Measurements from ENCODE around the gene CADM1.
A peak's percentile ranks its signal among the peaks of the same experiment; 100 is the strongest.

Gene CADM1

DNA sequence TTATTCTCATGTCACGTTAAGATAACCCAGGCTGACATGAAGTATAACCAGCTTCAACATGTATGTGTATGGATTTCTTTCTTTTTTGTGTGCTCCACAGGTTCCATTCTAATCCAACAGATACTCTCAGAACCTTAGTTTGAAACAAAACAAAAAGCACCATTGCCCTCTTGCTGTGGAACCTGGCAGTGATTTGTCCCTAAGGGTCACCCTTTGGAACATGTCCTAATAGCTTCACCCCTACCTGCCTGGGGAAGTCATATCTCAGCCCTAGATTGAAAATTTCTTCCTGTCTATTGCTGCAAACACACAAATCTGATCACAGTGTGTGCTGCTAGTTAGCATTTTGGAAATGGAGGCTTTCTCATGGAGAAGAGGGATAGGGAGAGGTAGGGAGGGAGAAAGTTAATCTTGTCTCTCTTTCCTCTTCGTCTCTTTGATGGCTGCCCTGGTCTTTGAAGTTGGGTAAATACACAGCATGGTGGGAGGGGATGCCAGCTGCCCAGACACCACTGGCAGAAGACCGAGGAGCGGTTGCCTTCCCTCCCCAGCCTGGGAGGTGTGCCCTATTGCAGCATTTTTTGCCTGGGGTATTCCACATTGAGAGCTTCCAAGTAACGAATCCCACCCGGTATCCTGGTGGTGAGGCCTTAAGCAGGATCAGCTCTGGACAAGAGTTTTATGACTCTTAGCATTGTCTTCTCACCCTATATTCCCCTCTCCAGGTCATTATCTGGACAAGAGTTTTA lies 11.6 kb upstream of the CADM1 start:
- DNase-seq (ENCODE audit: low read depth): no peak

GRCh38 chr11:115506954-115507675 lies 2.9 kb upstream of the CADM1 start:
- no peak for DNase-seq (ENCODE audit: low read depth)

- DNase-seq (ENCODE audit: low read depth): no peak
These were observed 960 bp upstream of the CADM1 start for GRCh38 chr11:115505175-115505574.

GRCh38 chr11:115503886-115504275 lies 334 bp downstream of the CADM1 start:
- no peak for DNase-seq (ENCODE audit: low read depth)

GRCh38 chr11:115503083-115503885 lies 931 bp downstream of the CADM1 start:
- peak; percentile 1 for DNase-seq (ENCODE audit: low read depth)

DNA sequence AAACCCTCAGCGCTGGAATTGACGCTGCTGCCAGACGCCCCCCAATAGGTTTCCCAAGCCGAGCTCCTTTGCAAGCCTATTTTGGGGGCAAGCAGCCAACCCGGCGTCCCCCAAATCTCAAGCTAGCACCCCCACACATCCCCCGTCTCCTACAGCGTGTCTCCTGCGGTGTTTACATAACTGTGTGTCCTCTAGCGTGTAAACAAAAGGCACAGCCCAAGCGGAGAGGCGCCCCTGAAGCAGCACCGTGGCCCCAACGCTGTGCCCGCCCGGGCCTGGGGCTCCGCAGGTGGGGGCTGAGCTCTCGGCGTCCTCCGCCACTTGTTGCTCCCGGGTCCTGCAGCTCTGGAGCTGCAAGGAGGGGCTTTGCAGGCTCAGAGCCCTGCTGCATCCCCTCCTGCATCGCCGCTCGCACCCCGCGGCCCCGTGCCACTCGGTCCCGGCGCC lies 1.6 kb downstream of the CADM1 start:
- no peak for DNase-seq (ENCODE audit: low read depth)

GRCh38 chr11:115501893-115502589 lies 2.2 kb downstream of the CADM1 start:
- no peak for DNase-seq (ENCODE audit: low read depth)

- no peak for DNase-seq (ENCODE audit: low read depth)
These were observed 2.7 kb downstream of the CADM1 start for GRCh38 chr11:115501502-115501892.

- DNase-seq (ENCODE audit: low read depth): no peak
These were observed 3.4 kb downstream of the CADM1 start for GRCh38 chr11:115500547-115501501.

GRCh38 chr11:115499891-115500290 lies 4.3 kb downstream of the CADM1 start:
- no peak for DNase-seq (ENCODE audit: low read depth)

- DNase-seq (ENCODE audit: low read depth): no peak
These were observed 4.9 kb downstream of the CADM1 start for GRCh38 chr11:115499241-115499799.

DNA sequence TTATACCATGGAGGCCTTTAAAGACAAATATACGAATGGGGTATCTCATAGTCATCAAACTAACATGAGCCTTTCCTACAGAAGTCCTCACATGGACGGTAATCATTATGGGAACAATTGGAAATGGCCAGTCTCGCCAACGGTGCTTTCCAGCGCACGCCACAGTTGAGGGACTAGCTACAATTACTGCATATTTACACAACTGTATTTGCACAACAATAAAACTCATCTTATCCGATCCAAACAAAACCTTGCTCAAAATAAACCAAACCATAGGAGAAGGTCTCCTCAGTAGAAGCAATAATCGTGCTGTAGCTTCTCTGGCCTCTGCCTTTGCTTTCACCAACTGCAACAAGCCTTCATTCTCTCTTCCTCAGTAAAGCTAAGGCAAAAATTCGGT lies 5.9 kb downstream of the CADM1 start:
- DNase-seq (ENCODE audit: low read depth): no peak

- no peak for DNase-seq (ENCODE audit: low read depth)
These were observed 6.9 kb downstream of the CADM1 start for GRCh38 chr11:115497303-115497702.

DNA sequence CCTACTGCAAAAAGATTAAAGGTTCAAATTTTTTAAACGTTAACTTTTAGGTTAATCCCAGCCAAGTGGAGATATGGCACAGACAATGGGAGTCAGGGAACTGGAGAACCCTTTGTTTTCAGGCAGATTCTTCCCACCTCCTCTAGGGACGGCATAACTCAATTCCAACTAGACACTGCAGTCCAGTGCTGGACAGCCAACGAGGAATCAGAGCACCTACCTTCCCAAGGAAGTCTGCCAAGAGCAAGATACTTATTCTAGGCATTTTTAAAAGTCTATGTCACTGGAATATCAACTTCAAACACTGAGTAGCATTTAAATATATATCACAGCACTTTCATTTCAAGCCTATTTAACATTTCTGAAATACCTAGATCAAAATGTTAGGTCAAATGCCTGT lies 7.3 kb downstream of the CADM1 start:
- no peak for DNase-seq (ENCODE audit: low read depth)

- DNase-seq (ENCODE audit: low read depth): no peak
These were observed 10.3 kb downstream of the CADM1 start for GRCh38 chr11:115493905-115494304.

DNA sequence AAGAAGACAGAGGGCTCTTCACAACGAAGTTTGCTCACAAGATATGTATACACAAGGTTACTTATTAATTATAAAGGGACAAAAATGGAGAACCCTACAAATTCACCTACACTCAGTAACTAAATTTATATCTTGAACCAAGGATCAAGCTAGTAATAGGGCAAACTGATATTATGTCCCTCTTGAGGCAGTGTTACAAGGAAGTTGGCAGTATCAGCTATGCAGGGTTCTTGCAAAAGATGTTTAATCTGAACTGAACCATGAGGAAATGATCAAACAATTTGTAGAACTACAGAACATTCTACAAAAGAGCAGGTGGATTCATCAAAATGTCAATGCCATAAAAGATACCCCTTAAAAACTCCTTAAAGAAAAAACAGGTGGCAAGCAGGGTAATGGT lies 10.7 kb downstream of the CADM1 start:
- DNase-seq (ENCODE audit: low read depth): no peak

GRCh38 chr11:115489466-115489865 lies 14.7 kb downstream of the CADM1 start:
- DNase-seq (ENCODE audit: low read depth): no peak

- DNase-seq (ENCODE audit: low read depth): no peak
These were observed 15.3 kb downstream of the CADM1 start for GRCh38 chr11:115488945-115489344.

- no peak for DNase-seq (ENCODE audit: low read depth)
These were observed 22.7 kb downstream of the CADM1 start for GRCh38 chr11:115481528-115481927.

DNA sequence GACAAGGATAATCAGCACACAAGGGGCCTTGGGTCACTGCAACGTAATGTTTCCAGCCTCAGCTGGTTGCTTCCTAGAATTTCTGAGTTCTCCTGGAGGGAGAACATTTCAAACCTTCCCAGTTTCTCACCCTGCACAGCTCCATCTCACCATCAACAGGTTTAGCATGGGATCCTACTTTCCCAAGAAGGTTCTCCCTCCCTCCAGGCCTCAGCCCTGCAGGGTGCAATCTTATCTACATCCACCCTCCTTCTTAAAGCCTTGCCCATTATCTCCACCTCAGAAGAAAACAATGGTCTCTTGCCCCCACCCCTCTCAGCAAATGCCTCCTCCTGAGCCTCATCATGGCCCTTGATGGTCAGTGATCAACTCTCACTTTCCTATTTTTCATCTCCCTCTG lies 23.6 kb downstream of the CADM1 start:
- DNase-seq (ENCODE audit: low read depth): no peak

DNA sequence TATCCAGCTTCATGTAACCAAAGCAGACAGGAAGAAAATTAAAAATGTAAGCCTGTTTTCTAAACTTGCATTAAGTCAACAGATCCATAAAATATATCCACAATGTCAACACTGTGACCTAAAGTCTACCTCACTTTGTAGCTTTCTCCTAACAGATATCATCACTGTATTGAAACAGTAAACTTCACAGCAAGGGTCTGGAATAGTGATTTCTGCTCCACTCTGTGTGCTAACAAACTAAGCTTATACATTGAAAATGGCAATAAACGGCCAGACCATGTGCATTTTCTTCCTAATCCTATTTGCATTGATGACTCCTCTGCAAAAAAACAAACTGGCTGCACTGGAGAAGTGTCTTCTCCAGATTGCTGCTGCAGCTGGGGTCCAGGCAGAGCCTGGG lies 26.8 kb downstream of the CADM1 start:
- no peak for DNase-seq (ENCODE audit: low read depth)

Measured in stimulated activated CD8-positive, alpha-beta memory T cell treated with anti-CD3 and anti-CD28 coated beads, Interleukin-15, amount 100 ng/mL, for 24 hours (primary cell).